Limb (tissue), 2 donors: ENCODE results near the gene DYNC1H1.
A peak's percentile ranks its signal among the peaks of the same experiment; 100 is the strongest.

Experiments used
- DNase-seq, 2 donors: peaks; one replicate each; pipeline ENCODE4 v3.0.0-alpha.2; 2016; ENCODE audit errors: extremely low spot score in 2 of 2

DYNC1H1 gene

DNA sequence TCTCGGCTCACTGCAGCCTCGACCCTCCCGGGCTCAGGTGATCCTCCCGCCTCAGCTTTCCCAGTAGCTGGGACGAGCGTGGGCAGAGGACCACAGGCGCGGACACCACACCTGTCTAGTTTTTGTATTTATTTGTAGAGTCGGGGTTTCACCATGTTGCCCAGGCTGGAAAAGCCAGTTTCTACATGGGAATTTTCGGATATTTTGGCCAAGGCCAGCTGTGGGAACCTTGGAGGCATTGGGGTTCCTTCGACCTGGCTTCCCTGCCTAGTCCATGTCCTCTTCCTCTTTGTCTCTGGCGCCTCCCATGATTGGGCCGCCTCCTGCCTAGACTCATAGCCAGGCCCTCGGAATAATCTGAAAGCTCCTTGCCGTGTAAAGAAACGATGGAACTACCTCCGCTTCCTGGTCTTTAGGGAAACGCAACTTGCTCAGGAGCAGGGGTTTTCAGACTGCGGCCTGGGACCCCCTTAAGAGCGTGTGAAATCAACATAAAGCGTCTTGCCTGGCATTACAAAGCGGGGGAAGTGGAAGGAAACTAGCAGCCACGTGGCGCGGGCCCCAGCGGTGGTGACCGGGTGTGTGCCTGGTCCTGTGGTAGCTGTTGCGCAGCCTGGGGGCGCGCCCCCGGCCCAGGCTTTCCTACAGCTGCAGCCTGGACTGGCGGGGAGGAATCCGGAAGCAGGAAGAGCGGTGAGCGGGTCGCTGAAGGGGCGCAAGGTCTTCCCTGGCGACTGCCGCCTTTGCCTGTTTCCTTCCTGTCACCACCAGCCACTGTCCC lies 123.8 kb downstream of the DYNC1H1 start:
- DNase-seq, result peak; percentile 42 to 75

DNA sequence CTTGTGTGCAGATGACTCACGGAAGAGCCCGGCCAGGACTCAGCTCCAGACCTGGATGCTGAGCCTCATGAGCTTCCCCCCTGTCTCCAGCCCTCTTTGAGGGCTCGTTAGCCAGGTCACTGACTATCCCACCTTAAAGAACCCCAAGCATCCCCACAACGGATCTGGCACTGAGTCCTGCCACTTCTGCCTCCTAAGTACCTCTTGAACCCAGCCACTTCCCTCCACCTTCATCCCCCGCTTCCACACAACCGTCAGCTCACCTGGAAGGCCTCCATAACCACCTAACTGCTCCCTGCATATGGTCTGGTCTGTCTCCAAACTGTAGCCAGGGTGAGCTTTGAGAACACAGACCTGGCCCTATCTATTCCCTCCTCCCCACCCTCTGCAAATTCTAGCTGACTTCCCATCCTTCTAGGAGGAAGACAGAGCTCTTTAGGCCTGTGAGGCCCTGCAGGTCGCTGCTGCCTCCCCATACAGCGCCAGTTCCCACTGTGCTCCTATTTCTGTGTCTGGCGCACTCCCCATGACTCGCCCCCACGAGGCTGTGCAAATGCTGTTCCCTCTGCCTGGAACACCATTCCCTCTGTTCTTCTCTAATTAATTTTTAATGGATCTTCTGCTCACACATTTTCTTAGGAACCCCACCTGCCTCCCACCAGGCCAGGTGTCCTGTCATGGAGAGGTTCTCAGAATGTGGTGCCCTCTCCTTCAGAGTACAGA lies 125.4 kb downstream of the DYNC1H1 start:
- no peak for DNase-seq

GRCh38 chr14:102090713-102091112 lies 126.3 kb downstream of the DYNC1H1 start:
- no peak for DNase-seq

GRCh38 chr14:102092806-102093205 lies 128.4 kb downstream of the DYNC1H1 start:
- no peak for DNase-seq

DNA sequence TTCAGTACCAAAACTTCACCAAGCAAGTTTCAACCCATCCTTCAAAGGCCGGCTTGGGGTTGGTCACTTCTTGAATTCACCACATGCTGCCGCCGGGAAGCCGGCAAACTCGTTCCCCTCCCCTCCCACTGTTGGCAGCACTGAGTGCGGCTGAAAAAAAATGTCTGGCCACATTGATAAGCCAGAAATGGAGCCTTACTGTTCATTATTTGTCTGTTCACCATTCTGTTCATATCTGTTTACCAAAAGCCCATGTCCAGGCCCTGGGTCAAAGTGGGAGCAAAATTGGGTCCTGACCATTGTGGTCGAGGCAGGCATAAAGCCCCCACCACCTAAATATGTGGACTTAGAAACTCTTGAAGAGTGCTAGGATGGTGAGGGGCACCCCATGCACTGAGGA lies 129.7 kb downstream of the DYNC1H1 start:
- DNase-seq, result no peak

DNA sequence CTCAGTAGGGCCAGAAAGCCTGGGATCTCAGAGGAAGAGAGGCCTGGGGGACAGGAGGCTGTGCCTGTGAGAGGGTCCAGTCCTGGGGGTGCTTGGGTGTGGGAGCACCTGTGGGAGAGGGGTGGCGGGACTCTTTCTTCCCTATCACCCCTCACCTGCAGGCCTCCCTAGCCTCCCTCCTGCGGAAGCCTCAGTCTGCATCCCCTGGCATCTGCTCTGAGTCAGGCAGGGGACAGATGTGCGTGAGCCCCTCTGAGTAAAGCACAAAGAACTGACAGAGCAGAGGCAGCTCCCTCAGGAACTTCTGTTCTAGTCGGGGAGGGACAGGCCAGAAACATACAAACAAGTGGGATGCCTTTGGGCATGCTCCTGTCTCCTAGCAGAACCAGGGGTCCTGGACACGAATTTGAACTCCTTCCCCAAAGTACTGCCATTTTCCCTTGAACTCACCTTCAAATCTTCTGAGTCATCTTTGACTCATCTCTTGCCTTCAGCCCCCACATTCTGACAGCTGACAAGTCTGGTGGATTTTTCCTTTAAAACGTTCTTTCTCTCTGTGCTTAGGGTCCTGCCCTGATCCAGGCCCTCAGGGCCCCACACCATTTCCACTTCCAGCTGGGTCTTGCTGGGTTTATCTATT lies 131.0 kb downstream of the DYNC1H1 start:
- DNase-seq, result no peak

GRCh38 chr14:102095871-102096568 lies 131.6 kb downstream of the DYNC1H1 start:
- peak; percentile 5 to 41 for DNase-seq

DNA sequence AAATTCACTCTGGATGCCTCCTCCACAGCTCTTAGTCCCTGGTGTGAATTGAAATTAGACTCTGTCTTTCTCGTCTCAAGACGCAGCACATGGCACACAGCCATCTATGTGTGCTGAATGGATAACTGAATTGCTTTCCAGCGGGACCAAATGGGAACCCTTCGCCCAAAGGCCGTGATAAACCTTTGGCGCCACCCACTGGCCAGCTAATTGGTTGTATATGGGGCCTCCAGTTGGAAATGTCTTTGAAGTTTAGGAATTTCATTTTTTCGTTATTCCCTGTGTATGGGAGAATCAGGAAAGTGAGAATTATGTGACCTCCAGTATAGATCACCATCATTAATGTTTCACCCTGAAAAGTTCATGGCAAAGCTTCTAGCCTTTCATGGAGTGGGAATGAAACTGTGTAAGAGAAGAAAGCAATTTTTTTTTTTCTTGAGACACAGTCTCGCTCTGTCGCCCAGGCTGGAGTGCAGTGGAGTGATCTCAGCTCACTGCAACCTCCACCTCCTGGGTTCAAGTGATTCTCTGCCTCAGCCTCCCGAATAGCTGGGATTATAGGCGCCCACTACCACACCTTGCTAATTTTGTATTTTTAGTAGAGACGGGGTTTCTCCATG lies 132.3 kb downstream of the DYNC1H1 start:
- peak; percentile 84 to 90 for DNase-seq

- DNase-seq, result no peak
Observed at GRCh38 chr14:102097441-102098135, 133.2 kb downstream of the DYNC1H1 start.

- DNase-seq, result no peak
Observed at GRCh38 chr14:102103062-102103695, 138.8 kb downstream of the DYNC1H1 start.

DNA sequence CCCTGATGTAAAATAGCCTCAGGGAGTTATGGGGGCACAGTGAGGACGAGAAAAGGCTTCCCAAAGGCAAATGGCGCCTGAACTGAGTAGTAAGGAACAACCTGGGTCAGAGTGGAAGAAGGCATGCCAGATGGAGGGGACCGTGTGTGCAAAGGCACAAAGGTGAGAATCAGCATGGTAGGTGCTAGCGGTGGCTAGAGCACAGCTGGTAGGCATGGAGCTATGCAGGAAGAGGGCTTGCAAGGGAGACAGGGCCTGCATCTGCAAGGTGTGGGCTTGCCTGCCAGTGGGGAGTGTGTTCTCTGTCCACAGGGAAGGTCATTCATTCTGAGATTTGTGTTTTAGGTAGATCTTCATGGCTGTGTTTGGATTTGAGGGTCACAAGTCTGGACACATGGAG lies 141.0 kb downstream of the DYNC1H1 start:
- DNase-seq, result no peak
